ENCODE measurements around the gene NCS1. TPM values are rescaled to one million over a fixed set of nuclear protein-coding genes. Genes with fewer than 3 reads are reported as not detected.

Gene NCS1
- total RNA-seq, 1 donor from 2014 or later: 44.8 TPM

DNA sequence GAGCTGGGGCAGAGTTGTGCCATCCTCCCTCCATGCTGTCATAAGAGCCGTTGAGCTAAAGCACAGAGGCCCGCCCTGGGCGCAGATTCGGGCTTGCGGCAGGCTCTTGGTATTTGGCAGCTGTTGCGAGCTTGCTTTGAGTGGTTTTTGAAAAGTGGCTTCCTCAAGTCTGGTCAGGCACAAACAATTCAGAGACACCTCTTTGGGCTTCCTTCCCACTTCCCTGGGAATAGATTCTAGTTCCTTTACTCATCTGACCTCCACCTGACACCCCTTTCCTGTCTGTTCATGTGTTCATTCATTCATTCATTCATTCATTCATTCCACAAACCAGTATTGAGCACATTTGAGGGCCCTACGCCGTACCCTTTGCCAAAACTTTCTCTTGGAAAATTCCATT is 27.4 kb downstream of the NCS1 start:
- no peak for DNase-seq (ENCODE audit: low spot score in 2 of 2, unreplicated experiment in 2 of 2)
- Mint-ChIP-seq H3K36me3 (peaks cover 5% of the 10 kb centered on the region), H3K27ac (no peak overlapping the region), H3K4me3 (no peak overlapping the region), H3K27me3 (ENCODE audit: low read depth) (no peaks in the 10 kb centered on the region), H3K9me3 (no peaks in the 10 kb centered on the region), H3K4me1 (peaks cover 31% of the 10 kb centered on the region)
- TF ChIP-seq CTCF (IDR thresholded peaks at IDR 0.05; ENCODE audit: unreplicated experiment): no peak

GRCh38 chr9:130200038-130200849 is 28.0 kb downstream of the NCS1 start:
- H3K27ac Mint-ChIP-seq: no peak overlapping the region
- no peak overlapping the region for H3K4me3 Mint-ChIP-seq
- no peak for TF ChIP-seq CTCF (IDR thresholded peaks at IDR 0.05; ENCODE audit: unreplicated experiment)
- no peaks in the 10 kb centered on the region for H3K9me3 Mint-ChIP-seq
- H3K4me1 Mint-ChIP-seq: peaks cover 29% of the 10 kb centered on the region
- H3K36me3 Mint-ChIP-seq: peaks cover 5% of the 10 kb centered on the region
- DNase-seq (ENCODE audit: low spot score in 2 of 2, unreplicated experiment in 2 of 2): no peak
- H3K27me3 Mint-ChIP-seq (ENCODE audit: low read depth): no peaks in the 10 kb centered on the region

- peaks cover 25% of the 10 kb centered on the region for H3K4me1 Mint-ChIP-seq
- H3K27ac Mint-ChIP-seq: no peak overlapping the region
- no peak for DNase-seq (ENCODE audit: low spot score in 2 of 2, unreplicated experiment in 2 of 2)
- no peaks in the 10 kb centered on the region for H3K9me3 Mint-ChIP-seq
- peaks cover 5% of the 10 kb centered on the region for H3K36me3 Mint-ChIP-seq
- no peaks in the 10 kb centered on the region for H3K27me3 Mint-ChIP-seq (ENCODE audit: low read depth)
- TF ChIP-seq CTCF (IDR thresholded peaks at IDR 0.05; ENCODE audit: unreplicated experiment): no peak
- H3K4me3 Mint-ChIP-seq: no peak overlapping the region
Observed at GRCh38 chr9:130201399-130201873, 29.2 kb downstream of the NCS1 start.

- Mint-ChIP-seq H3K4me1 (peaks cover 20% of the 10 kb centered on the region), H3K27me3 (ENCODE audit: low read depth) (no peaks in the 10 kb centered on the region), H3K9me3 (no peaks in the 10 kb centered on the region), H3K36me3 (peaks cover 5% of the 10 kb centered on the region), H3K4me3 (no peak overlapping the region), H3K27ac (no peak overlapping the region)
- no peak for TF ChIP-seq CTCF (IDR thresholded peaks at IDR 0.05; ENCODE audit: unreplicated experiment)
- DNase-seq (ENCODE audit: low spot score in 2 of 2, unreplicated experiment in 2 of 2): no peak
Observed at GRCh38 chr9:130201974-130202373, 29.8 kb downstream of the NCS1 start.

GRCh38 chr9:130204341-130204740 is 32.1 kb downstream of the NCS1 start:
- no peaks in the 10 kb centered on the region for H3K9me3 Mint-ChIP-seq

More at GRCh38 chr9:130204341-130204740, 32.1 kb downstream of the NCS1 start:
- no peak for TF ChIP-seq CTCF (IDR thresholded peaks at IDR 0.05; ENCODE audit: unreplicated experiment)
- Mint-ChIP-seq H3K36me3 (peaks cover 5% of the 10 kb centered on the region), H3K27me3 (ENCODE audit: low read depth) (no peaks in the 10 kb centered on the region), H3K4me1 (peaks cover 24% of the 10 kb centered on the region), H3K27ac (no peak overlapping the region), H3K4me3 (no peak overlapping the region)
- no peak for DNase-seq (ENCODE audit: low spot score in 2 of 2, unreplicated experiment in 2 of 2)

Data from mesothelial cell of epicardium (in vitro differentiated cells).